Mesendoderm (in vitro differentiated cells): ENCODE measurements around the gene BTN1A1.
A peak's percentile ranks its signal among the peaks of the same experiment; 100 is the strongest.

Source experiments
- DNase-seq: peaks from one replicate; pipeline ENCODE4 v3.0.0; 2013
- H2AK5ac ChIP-seq: 2 replicates; pipeline ENCODE4 v1.6.1; 2013; ENCODE audit warnings: low read length, inconsistent platforms
- H2BK120ac ChIP-seq: 2 replicates; pipeline ENCODE4 v1.6.1; 2013; ENCODE audit warnings: low read depth, mild to moderate bottlenecking, low read length, moderate library complexity, mixed read lengths
- H2BK15ac ChIP-seq: replicated peaks from 2 replicates; pipeline ENCODE4 v1.6.1; 2013; ENCODE audit warnings: low read depth, mild to moderate bottlenecking, moderate library complexity
- H2BK5ac ChIP-seq: 2 replicates; pipeline ENCODE4 v1.6.1; 2013; ENCODE audit warnings: low read length, inconsistent platforms
- H3K18ac ChIP-seq: 2 replicates; pipeline ENCODE4 v1.6.1; 2013; ENCODE audit warnings: mild to moderate bottlenecking, low read length, mixed read lengths
- H3K23ac ChIP-seq: one replicate; pipeline ENCODE4 v1.6.1; 2013; ENCODE audit warnings: low read length
- H3K27ac ChIP-seq: 2 replicates; pipeline ENCODE4 v1.5.1; 2013; ENCODE audit warnings: low read depth, mild to moderate bottlenecking, inconsistent platforms, low read length, moderate library complexity
- H3K27me3 ChIP-seq: 2 replicates; pipeline ENCODE4 v1.6.1; 2013; ENCODE audit warnings: low read length, control low read depth, mild to moderate bottlenecking, inconsistent platforms; ENCODE audit not compliant: insufficient read depth, poor library complexity
- H3K36me3 ChIP-seq: 2 replicates; pipeline ENCODE4 v1.6.1; 2013; ENCODE audit warnings: low read length, inconsistent platforms; ENCODE audit not compliant: control insufficient read depth, insufficient read depth
- H3K4ac ChIP-seq: one replicate; pipeline ENCODE4 v1.6.1; 2013; ENCODE audit warnings: low read depth, mild to moderate bottlenecking, low read length, moderate library complexity
- H3K4me1 ChIP-seq: 2 replicates; pipeline ENCODE4 v1.6.1; 2013; ENCODE audit warnings: low read depth, low read length, inconsistent platforms; ENCODE audit not compliant: control insufficient read depth
- H3K4me2 ChIP-seq: 2 replicates; pipeline ENCODE4 v1.6.1; 2013; ENCODE audit warnings: low read length
- H3K4me3 ChIP-seq: 2 replicates; pipeline ENCODE4 v1.5.1; 2013; ENCODE audit warnings: mild to moderate bottlenecking, low read length
- H3K56ac ChIP-seq: one replicate; pipeline ENCODE4 v1.6.1; 2013; ENCODE audit warnings: low read length
- H3K79me1 ChIP-seq: 2 replicates; pipeline ENCODE4 v1.6.1; 2013; ENCODE audit warnings: low read length, inconsistent platforms
- H3K79me2 ChIP-seq: 2 replicates; pipeline ENCODE4 v1.6.1; 2013; ENCODE audit warnings: mild to moderate bottlenecking, low read length; ENCODE audit not compliant: control insufficient read depth, insufficient read depth
- H3K9ac ChIP-seq: 2 replicates; pipeline ENCODE4 v1.6.1; 2013; ENCODE audit warnings: low read length, inconsistent platforms
- H4K5ac ChIP-seq: one replicate; pipeline ENCODE4 v1.6.1; 2013; ENCODE audit warnings: low read length
- H4K8ac ChIP-seq: one replicate; pipeline ENCODE4 v1.6.1; 2013; ENCODE audit warnings: low read depth, mild to moderate bottlenecking, control low read depth, low read length, moderate library complexity
- whole genome bisulfite sequencing: extraction: QIAGEN DNeasy Blood & Tissue Kit; methylation state at CpG from one replicate; pipeline ENCODE4 v1.1.7; 2013; ENCODE audit warnings: low lambda C conversion rate, missing lambda C conversion rate; ENCODE audit not compliant: insufficient coverage; ENCODE audit errors: extremely low coverage; 5-methylcytosine and 5-hydroxymethylcytosine counted together

Gene BTN1A1

DNA sequence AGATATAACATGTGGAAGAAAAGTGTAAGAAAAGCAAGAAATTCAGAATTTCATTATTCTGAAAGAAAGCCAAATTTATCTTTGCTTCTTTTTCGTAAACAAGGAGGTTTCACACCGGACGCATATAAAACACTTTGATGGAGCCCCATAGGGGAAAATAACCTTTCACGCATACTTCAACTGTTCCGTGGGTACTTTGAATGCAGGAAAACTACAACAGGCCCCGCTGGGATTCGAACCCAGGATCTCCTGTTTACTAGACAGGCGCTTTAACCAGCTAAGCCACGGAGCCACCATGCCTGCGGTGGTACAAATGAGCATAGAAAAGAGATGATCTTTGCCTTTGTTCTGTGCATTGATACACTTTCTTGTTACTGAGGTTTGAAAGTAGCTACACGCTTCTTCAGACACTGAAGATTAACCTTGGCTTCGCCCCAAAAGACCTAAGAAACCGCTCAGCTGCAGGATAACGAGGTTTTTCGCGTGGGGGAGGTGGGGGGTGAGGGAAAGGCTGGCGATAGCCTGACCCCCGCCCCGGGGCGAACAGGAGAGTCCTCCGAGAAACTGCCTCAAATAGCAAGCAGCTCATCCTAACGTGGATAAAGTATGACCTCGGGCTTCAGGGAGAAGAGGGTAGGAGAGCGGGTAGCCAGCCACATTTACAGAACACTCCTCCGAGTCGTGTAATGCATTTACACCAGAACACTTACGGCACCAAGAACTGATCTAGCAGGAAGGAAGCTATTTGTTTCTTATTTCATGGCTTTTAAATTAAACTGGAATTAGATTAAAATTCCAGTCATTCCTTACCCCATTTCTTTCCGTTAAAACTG is 32.8 kb downstream of the BTN1A1 start:
- Histone ChIP-seq H2BK15ac (no peak overlapping the region), H3K4me1 (no peaks in the 10 kb centered on the region), H2AK5ac (no peak overlapping the region), H3K18ac (peak overlapping the region; percentile 85), H3K4me2 (peak overlapping the region; percentile 37), H3K56ac (peak overlapping the region; percentile 71), H3K36me3 (no peaks in the 10 kb centered on the region), H3K9ac (peak overlapping the region; percentile 44), H3K27ac (no peak overlapping the region), H4K5ac (no peak overlapping the region), H3K27me3 (no peaks in the 10 kb centered on the region), H3K79me2 (no peaks in the 10 kb centered on the region), H3K79me1 (no peaks in the 10 kb centered on the region), H3K23ac (no peak overlapping the region), H4K8ac (no peak overlapping the region), H3K4ac (no peak overlapping the region), H2BK5ac (no peak overlapping the region), H3K4me3 (peak overlapping the region; percentile 30), H2BK120ac (no peak overlapping the region)
- peak; percentile 92 for DNase-seq
- no CpG with 5 or more reads among the region's 28 CpGs for whole genome bisulfite sequencing

DNA sequence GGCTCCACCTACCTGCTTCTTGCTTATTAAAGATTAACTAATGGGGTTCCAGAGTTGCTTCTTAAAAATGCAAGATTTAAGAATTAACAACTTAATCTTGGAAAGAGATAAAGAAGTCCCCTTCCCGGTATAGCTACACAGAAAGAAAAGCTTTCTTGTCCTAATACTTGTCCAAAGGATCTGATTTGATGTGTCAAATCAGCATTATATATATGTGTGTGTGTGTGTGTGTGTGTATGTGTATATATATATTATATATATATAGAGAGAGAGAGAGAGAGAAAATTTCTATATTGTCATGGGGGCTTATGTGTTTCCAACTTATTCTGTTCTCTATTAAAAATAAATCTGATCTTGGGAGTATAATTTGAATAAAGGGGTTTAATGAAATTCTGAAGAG is 33.4 kb downstream of the BTN1A1 start:
- Histone ChIP-seq H2BK15ac (no peak overlapping the region), H3K4me1 (no peaks in the 10 kb centered on the region), H3K79me2 (no peaks in the 10 kb centered on the region), H3K4me3 (peak overlapping the region; percentile 30), H4K5ac (no peak overlapping the region), H3K18ac (no peak overlapping the region), H3K56ac (no peak overlapping the region), H3K79me1 (no peaks in the 10 kb centered on the region), H2BK120ac (no peak overlapping the region), H2BK5ac (no peak overlapping the region), H3K9ac (peak overlapping the region; percentile 44), H3K27me3 (no peaks in the 10 kb centered on the region), H2AK5ac (no peak overlapping the region), H3K36me3 (no peaks in the 10 kb centered on the region), H4K8ac (no peak overlapping the region), H3K27ac (no peak overlapping the region), H3K23ac (no peak overlapping the region), H3K4ac (no peak overlapping the region), H3K4me2 (peak overlapping the region; percentile 37)
- WGBS = no CpG with 5 or more reads among the region's 1 CpG
- no peak for DNase-seq

DNA sequence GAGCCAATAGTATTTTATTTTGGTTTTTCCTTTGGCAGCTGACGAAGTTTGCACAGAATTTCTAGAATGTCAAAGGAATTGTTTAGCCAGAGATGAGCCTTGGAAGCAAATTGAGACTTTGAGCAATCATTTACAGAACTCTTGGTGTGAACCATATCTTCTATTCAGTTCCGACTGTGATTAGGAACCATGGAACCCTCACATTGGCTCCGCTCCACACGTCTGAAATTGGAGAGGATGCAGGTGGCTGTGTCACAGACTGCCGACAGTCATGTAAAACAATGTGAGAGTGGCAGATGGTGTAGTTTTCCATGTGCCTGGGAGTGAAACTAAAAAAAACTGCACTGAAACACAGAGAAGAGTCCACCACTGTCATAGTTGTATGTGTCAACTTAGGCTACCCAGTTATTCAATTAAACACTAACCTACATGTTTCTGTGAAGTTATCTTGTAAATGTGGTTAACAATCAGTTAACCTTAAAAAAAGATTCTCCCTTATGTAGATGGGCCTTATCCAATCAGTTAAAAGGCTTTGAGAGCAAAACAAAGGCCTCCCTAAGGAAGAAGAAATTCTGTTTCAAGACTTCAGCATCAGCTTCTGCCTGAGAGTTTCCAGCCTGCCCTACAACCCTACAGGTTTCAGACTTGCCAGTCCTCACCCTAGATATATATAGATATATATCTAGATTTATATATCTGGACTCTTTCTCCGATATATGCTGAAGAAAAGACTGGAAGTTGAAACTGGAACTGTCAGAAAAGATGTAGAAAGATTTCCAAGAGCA is 34.8 kb downstream of the BTN1A1 start:
- H4K5ac ChIP-seq = no peak overlapping the region
- no CpG with 5 or more reads among the region's 6 CpGs for WGBS
- H3K4ac ChIP-seq = no peak overlapping the region
- no peaks in the 10 kb centered on the region for H3K36me3 ChIP-seq
- no peak for DNase-seq
- no peak overlapping the region for H2BK120ac ChIP-seq
- H3K27me3 ChIP-seq = no peaks in the 10 kb centered on the region
- H3K27ac ChIP-seq = no peak overlapping the region
- no peak overlapping the region for H4K8ac ChIP-seq
- no peak overlapping the region for H3K18ac ChIP-seq
- H3K56ac ChIP-seq = no peak overlapping the region
- no peak overlapping the region for H3K9ac ChIP-seq
- H3K79me2 ChIP-seq = peaks cover 4% of the 10 kb centered on the region
- no peak overlapping the region for H2BK5ac ChIP-seq
- H3K79me1 ChIP-seq = peaks cover 3% of the 10 kb centered on the region
- H2BK15ac ChIP-seq = no peak overlapping the region
- H2AK5ac ChIP-seq = no peak overlapping the region
- no peak overlapping the region for H3K4me3 ChIP-seq
- no peak overlapping the region for H3K4me2 ChIP-seq
- H3K23ac ChIP-seq = no peak overlapping the region
- no peaks in the 10 kb centered on the region for H3K4me1 ChIP-seq

DNA sequence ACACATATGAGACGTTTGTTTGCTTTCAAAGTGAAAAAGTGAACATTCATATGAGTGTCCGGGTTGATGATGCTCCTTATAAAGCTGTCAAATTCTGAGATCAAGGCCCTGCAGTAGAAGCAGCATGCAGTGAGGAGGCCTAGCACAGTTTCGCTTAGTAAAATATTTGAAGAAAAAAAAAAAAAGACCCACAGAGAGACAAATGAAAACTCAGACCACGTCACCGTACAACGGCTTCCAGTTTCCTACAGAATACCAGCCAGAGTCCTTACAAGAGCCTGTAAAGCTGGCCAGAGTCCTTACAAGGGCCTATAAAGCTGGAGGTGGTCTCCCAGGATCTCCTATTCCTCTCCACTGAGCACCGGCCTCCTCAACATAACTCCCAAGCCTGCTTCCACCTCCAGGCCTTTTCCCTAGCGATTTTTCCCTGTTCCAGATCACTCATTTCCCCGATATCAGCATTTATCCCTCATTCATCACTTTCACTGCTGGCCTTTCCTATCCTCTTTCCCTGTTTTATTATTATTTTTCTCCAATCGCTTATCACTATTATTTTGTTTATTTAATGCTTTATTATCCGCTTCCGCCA is 36.6 kb downstream of the BTN1A1 start:
- Histone ChIP-seq H4K8ac (no peak overlapping the region), H3K4me2 (peak overlapping the region; percentile 39), H3K27me3 (no peaks in the 10 kb centered on the region), H3K36me3 (no peaks in the 10 kb centered on the region), H3K9ac (peak overlapping the region; percentile 64), H3K23ac (no peak overlapping the region), H2BK15ac (no peak overlapping the region), H3K56ac (peak overlapping the region; percentile 79), H3K18ac (no peak overlapping the region), H4K5ac (no peak overlapping the region), H3K27ac (no peak overlapping the region), H3K79me2 (peaks cover 7% of the 10 kb centered on the region), H2BK5ac (no peak overlapping the region), H3K4me1 (no peaks in the 10 kb centered on the region), H2AK5ac (no peak overlapping the region), H3K4ac (peak overlapping the region; percentile 79), H3K79me1 (peaks cover 7% of the 10 kb centered on the region), H2BK120ac (no peak overlapping the region), H3K4me3 (peak overlapping the region; percentile 57)
- WGBS = no CpG with 5 or more reads among the region's 12 CpGs
- DNase-seq = peak; percentile 77

DNA sequence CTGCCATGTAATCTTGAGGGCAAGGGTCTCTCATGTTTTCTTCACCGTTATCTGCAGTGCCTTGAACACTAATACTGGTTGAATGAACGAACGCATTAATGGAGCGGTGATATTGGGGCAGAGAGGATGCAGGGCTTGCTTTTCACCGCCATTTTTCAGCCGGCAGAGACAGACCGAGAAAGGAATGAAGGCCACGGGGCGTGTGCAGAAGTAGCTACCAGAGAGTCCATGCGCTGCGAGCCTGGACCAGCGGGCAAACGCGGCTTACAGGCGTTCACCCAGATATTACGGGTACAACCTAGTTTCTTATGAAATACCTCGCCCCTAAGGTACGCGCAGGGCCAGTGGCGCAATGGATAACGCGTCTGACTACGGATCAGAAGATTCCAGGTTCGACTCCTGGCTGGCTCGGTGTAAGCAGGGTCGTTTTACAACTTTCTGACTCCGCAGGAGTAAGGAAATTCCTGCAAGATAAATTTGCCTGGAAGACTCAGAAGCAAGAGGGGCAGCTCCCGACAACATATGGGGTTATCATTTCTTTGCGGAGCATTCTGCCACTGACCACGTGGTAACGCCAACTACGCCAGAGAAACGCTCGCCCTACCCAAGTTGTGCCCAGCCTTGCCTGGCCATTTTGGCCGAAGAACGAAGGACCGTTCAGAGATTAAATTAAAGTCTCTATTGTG is 37.2 kb downstream of the BTN1A1 start:
- Histone ChIP-seq H3K4ac (peak overlapping the region; percentile 79), H3K79me2 (peaks cover 7% of the 10 kb centered on the region), H3K27ac (peak overlapping the region; percentile 79), H3K9ac (peak overlapping the region; percentile 85), H2BK15ac (no peak overlapping the region), H3K27me3 (no peaks in the 10 kb centered on the region), H4K8ac (no peak overlapping the region), H4K5ac (no peak overlapping the region), H3K4me3 (peak overlapping the region; percentile 82), H3K56ac (peak overlapping the region; percentile 87), H3K4me1 (no peaks in the 10 kb centered on the region), H3K36me3 (no peaks in the 10 kb centered on the region), H2BK5ac (no peak overlapping the region), H2AK5ac (no peak overlapping the region), H3K23ac (no peak overlapping the region), H2BK120ac (no peak overlapping the region), H3K79me1 (peaks cover 7% of the 10 kb centered on the region), H3K4me2 (peak overlapping the region; percentile 67), H3K18ac (peak overlapping the region; percentile 85)
- DNase-seq = peak; percentile 99
- WGBS = no CpG with 5 or more reads among the region's 37 CpGs
